ENCODE data around the gene SPTBN1.

SPTBN1 gene

GRCh38 chr2:54529935-54530334 lies 73.8 kb downstream of the SPTBN1 start:
- no peak for DNase-seq (ENCODE audit: low read depth)

DNA sequence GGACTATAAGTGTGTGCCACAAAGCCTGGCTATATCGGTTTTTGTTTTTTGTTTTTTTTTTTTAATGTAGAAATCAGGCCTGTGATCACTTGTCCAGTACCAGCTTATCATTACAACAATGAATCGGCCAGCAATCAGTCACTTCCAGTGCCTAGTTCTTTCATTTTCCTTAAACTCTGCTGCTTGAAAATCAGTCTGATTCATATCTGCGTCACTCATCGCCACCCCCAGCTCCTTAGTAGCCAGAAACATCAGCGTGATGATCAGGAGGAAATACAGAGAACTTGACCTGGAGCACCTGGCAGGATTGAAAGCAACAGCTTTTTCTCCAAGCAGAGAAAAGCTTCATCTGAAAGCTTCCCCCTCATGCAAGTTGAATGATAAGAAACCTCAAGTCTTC lies 75.4 kb downstream of the SPTBN1 start:
- no peak for DNase-seq (ENCODE audit: low read depth)

DNA sequence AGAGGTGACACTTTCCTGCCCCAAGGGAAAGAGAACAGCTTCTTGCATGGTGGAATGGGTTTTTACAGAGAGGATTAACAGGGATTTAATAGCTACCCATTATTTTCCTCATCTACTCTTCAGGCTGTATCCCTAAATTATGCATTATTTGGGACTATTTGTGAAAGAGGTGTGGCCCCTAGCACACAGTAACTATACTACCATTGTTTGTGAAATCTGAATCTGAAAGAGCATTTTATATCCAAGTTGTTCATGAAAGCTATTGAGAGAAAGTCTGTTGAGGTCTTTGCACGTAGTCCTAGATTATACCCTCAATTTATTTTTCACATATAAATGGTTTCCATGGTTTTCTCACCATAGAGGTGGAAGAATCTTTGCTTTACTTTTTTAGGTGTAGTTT lies 78.1 kb downstream of the SPTBN1 start:
- no peak for DNase-seq (ENCODE audit: low read depth)

GRCh38 chr2:54534625-54535024 lies 78.5 kb downstream of the SPTBN1 start:
- no peak for DNase-seq (ENCODE audit: low read depth)

DNA sequence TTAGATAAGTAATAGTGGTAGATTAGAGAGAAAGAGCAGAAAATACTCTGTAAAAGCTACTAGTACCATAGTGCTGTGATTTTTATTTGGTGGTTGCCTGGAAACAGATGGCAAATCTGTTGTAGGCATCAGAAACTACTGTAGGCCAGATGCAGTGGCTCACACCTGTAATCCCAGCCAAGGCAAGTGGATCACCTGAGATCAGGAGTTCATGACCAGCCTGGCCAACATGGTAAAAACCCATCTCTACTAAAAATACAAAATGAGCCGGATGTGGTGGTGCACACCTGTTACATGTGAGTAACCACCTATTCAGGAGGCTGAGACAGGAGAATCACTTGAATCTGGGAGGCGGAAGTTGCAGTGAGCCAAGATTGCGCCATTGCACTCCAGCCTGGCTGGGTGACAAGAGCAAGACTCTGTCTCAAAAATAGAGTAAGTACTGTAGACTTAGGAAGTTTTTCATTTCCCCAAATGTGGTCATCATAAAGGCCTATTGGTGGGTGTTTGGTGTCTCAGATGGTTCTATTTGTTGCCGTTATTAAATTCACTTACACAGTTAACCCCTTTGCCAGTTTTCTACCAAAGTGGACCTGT lies 79.6 kb downstream of the SPTBN1 start:
- no peak for DNase-seq (ENCODE audit: low read depth)

GRCh38 chr2:54536720-54537119 lies 80.6 kb downstream of the SPTBN1 start:
- DNase-seq (ENCODE audit: low read depth), result no peak

- no peak for DNase-seq (ENCODE audit: low read depth)
These were observed 82.4 kb downstream of the SPTBN1 start for GRCh38 chr2:54538537-54538936.

GRCh38 chr2:54539683-54540082 lies 83.6 kb downstream of the SPTBN1 start:
- DNase-seq (ENCODE audit: low read depth), result no peak

GRCh38 chr2:54540194-54540593 lies 84.1 kb downstream of the SPTBN1 start:
- DNase-seq (ENCODE audit: low read depth), result no peak

DNA sequence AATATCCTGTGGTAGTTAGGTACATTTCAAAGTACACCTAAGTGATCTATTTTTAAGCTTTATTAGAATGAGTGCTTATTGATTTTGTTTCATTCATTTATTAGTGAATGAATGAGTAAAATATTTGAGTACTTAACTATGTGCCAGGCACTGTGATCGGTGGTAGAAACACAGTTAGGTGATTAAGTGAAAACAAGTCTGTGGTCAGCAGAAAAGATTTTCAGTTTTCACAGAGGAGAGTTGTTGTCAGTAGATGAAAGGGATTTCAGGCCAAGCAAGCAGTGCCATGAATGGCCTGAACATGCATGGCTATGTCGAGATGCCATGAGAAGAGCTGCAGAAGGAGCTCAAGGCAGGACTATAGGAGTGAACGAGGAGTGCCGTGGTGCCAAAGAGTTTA lies 85.9 kb downstream of the SPTBN1 start:
- DNase-seq (ENCODE audit: low read depth), result no peak

- DNase-seq (ENCODE audit: low read depth), result no peak
These were observed 87.7 kb downstream of the SPTBN1 start for GRCh38 chr2:54543733-54544396.

- DNase-seq (ENCODE audit: low read depth), result no peak
These were observed 89.7 kb downstream of the SPTBN1 start for GRCh38 chr2:54545702-54546450.

DNA sequence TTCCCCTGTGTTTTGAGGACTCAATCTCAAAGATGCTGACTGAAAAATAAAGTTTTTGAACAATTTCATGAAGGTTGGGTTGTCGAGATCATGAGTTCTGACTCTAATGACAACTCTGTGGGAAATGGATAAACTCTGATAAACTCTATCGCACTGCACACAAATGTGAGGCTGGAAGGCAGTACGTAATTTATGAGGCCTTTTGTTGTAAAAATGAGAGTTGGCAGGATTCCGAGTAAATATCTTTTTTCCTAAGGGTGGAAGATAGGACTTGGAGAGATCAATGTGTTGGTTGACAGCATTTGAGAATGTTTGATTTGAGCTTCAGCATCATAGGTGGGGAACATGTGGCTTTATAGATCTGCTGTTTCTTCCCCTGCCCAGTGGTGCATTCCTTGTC lies 90.4 kb downstream of the SPTBN1 start:
- no peak for DNase-seq (ENCODE audit: low read depth)

DNA sequence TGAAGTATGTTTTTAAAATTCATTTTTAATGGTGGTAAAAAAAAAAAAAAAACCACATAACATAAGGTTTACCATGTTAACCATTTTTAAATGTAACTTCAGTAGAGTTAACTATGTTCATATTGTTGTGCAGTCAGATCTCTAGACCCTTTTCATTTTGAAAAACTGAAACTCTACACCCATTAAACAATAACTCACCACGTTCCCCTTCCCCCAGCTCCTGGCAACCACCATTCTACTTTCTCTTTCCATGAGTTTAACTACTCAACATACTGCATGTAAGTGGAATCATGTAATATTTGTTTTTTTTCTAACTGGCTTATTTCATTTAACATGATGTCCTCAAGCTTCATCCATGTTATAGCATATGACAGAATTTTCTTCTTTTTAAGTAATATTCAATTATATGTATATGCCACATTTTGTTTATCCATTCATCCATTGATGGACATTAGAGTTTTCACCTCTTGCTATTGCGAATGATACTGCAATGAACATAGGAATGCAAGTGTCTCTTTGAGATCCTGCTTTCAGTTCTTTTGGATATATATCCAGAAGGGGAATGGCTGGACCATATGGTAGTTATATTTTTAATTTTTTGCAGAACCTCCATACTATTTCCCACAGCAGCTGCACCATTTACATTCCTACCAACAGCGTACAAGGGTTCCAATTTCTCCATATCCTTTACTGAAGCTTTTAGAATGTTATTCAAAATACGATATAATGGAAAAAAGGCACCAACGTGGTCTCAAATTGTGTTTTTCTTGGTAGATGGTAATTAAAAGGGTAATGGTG lies 91.0 kb downstream of the SPTBN1 start:
- no peak for DNase-seq (ENCODE audit: low read depth)

DNA sequence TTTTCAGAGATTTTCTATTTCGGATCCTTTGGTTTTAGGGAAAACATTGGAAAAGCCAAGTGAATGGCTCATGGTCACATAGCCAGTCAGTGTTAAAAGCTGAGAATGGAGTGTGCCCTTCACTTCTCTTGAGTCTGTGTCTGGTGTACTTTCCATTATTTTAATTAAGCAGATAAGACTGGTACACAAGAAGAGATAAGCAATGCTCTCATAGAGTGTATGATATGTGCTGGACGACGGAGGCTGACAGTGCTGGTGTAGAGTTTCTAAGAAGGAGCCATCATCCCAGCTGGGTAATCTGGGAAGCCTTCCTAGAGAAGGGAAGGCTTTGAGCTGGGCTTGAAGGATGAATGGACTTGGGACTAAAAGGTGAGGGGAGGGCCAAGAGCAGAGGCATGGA lies 93.3 kb downstream of the SPTBN1 start:
- DNase-seq (ENCODE audit: low read depth), result no peak

DNA sequence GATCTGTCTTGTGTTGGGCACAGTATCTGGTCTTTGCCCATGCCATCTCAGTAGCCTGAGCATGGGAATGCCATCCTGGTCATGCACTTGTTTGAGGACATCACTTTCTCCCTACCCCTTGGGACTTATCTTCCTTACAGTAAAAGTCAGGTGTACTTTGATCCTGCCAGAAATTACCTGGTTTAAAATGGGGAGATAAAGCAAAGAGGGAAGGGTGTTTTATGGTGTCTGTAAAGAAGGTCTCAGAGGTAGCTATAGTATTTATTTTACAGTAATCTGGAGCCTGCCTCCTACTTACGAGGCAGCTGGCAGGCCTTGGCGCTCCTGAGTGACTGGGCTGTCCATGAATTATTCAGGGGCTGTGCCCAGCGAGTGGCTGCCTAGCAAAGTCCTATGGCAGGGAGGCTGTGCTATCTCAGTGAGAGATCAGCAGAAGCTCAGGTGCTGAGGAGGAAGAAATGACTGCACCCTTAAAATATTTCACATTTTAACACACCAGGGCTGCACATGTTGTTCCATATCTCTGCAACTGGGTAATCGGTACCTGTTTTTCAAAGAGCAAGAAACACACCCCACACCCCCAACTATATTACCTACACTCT lies 93.9 kb downstream of the SPTBN1 start:
- DNase-seq (ENCODE audit: low read depth), result no peak

- DNase-seq (ENCODE audit: low read depth), result no peak
These were observed 94.4 kb downstream of the SPTBN1 start for GRCh38 chr2:54550547-54550946.

DNA sequence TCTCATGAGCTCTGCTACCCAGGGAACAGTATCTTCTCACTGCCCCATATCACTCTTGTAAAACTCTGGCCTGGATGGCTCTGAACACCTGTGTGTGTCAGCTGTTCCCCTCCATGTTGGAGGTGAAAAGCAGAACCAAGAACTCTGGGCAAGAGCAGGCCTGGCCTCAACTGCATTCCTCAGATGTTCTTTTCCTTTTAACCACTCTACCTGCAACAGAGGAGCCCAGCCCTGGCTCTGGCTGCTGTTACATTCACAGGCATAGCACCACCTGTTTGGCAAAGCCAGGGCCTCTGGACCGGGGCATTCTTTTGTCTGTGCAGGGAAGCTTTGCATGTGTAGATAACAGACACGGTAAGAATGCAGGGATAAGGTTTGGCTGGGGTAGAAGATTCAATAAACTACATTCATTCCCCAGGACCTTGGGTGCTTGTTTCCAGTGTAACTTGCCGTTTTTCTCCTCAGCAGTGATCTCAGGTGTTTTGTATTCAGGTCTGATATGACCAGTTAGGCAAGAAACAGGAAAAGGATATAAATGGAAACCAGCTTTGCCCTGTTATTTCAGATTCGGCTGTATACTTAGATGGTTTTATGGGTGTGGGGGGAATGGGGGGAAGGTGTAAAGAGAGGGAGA lies 95.1 kb downstream of the SPTBN1 start:
- DNase-seq (ENCODE audit: low read depth), result no peak

- no peak for DNase-seq (ENCODE audit: low read depth)
These were observed 96.9 kb downstream of the SPTBN1 start for GRCh38 chr2:54553075-54553474.

GRCh38 chr2:54553775-54554174 lies 97.6 kb downstream of the SPTBN1 start:
- no peak for DNase-seq (ENCODE audit: low read depth)

DNA sequence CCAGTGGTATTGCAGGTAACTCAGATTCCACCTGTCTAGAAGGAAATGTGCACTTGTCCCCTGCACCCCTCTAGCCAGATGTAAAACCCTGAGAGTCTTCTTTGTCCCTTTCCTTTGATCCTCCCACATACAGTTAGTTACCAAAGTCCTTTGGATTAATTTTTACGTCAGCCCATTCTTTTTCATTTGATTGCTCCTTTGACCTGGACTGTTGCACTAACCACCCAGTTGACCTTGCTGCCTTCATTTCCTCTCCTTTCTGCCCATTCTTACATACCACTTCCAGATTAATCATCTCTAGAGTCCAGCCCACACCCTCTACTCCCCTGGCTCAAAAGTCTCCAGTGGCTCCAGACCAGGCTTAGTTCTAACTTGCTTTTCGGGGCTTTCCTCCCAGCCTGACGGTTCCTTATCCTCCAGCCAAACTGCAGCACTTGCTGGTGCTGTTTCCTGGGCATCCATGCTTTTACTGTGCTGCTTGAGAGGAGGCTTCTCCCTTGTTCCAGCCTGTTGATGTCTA lies 99.3 kb downstream of the SPTBN1 start:
- no peak for DNase-seq (ENCODE audit: low read depth)
